Activated CD8-positive, alpha-beta memory T cell treated with anti-CD3 and anti-CD28 coated beads, Interleukin-2, amount 50 U/mL, for 24 hours (primary cell): Measurements from ENCODE around the gene C14orf132.

Source experiments
- DNase-seq: peaks from one replicate; pipeline ENCODE4 v3.0.0-alpha.2; 2020; ENCODE audit errors: extremely low read depth

Gene C14orf132

GRCh38 chr14:96082420-96083300 lies 43.5 kb downstream of the C14orf132 start:
- no peak for DNase-seq

- DNase-seq = no peak
Observed at GRCh38 chr14:96083667-96084320, 44.6 kb downstream of the C14orf132 start.

GRCh38 chr14:96084796-96085195 lies 45.6 kb downstream of the C14orf132 start:
- no peak for DNase-seq

- no peak for DNase-seq
Observed at GRCh38 chr14:96085369-96085768, 46.2 kb downstream of the C14orf132 start.

- no peak for DNase-seq
Observed at GRCh38 chr14:96086032-96086431, 46.9 kb downstream of the C14orf132 start.

GRCh38 chr14:96086574-96087077 lies 47.5 kb downstream of the C14orf132 start:
- DNase-seq = no peak

GRCh38 chr14:96088074-96088473 lies 48.9 kb downstream of the C14orf132 start:
- no peak for DNase-seq

- DNase-seq = no peak
Observed at GRCh38 chr14:96088481-96088880, 49.3 kb downstream of the C14orf132 start.

- no peak for DNase-seq
Observed at GRCh38 chr14:96088911-96089310, 49.7 kb downstream of the C14orf132 start.

GRCh38 chr14:96089401-96089800 lies 50.2 kb downstream of the C14orf132 start:
- no peak for DNase-seq

GRCh38 chr14:96090441-96091148 lies 51.4 kb downstream of the C14orf132 start:
- no peak for DNase-seq

- no peak for DNase-seq
Observed at GRCh38 chr14:96091149-96091693, 52.1 kb downstream of the C14orf132 start.

- DNase-seq = no peak
Observed at GRCh38 chr14:96091941-96092411, 52.8 kb downstream of the C14orf132 start.

- DNase-seq = no peak
Observed at GRCh38 chr14:96092936-96093335, 53.8 kb downstream of the C14orf132 start.

- DNase-seq = no peak
Observed at GRCh38 chr14:96094211-96094610, 55.0 kb downstream of the C14orf132 start.

- DNase-seq = no peak
Observed at GRCh38 chr14:96094656-96095055, 55.5 kb downstream of the C14orf132 start.

- no peak for DNase-seq
Observed at GRCh38 chr14:96095058-96095457, 55.9 kb downstream of the C14orf132 start.

- DNase-seq = no peak
Observed at GRCh38 chr14:96095581-96096476, 56.7 kb downstream of the C14orf132 start.

GRCh38 chr14:96096639-96097610 lies 57.8 kb downstream of the C14orf132 start:
- DNase-seq = no peak

GRCh38 chr14:96097752-96098151 lies 58.6 kb downstream of the C14orf132 start:
- no peak for DNase-seq
